B cell (primary cell): ENCODE data around the gene MEAF6.

Source experiments
- EZH2 ChIP-seq: IDR thresholded peaks from 2 replicates; pipeline ENCODE4 v1.6.1; 2012; ENCODE audit warnings: borderline replicate concordance, low read depth, mild to moderate bottlenecking, moderate library complexity, low read length; ENCODE audit not compliant: insufficient read depth, poor library complexity, severe bottlenecking
- TF ChIP-seq, protein P1 (sequence below): fragments of 200-600 bp; IDR thresholded peaks from one replicate; pipeline ENCODE4 v1.8.0; 2022; ENCODE audit warnings: antibody characterized with exemption, mild to moderate bottlenecking

- TF ChIP-seq, protein P1, sequence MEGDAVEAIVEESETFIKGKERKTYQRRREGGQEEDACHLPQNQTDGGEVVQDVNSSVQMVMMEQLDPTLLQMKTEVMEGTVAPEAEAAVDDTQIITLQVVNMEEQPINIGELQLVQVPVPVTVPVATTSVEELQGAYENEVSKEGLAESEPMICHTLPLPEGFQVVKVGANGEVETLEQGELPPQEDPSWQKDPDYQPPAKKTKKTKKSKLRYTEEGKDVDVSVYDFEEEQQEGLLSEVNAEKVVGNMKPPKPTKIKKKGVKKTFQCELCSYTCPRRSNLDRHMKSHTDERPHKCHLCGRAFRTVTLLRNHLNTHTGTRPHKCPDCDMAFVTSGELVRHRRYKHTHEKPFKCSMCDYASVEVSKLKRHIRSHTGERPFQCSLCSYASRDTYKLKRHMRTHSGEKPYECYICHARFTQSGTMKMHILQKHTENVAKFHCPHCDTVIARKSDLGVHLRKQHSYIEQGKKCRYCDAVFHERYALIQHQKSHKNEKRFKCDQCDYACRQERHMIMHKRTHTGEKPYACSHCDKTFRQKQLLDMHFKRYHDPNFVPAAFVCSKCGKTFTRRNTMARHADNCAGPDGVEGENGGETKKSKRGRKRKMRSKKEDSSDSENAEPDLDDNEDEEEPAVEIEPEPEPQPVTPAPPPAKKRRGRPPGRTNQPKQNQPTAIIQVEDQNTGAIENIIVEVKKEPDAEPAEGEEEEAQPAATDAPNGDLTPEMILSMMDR: no peak
- TF ChIP-seq EZH2: no peak
Observed at GRCh38 chr1:37461698-37462436, 52.7 kb downstream of the MEAF6 start.
